ENCODE data around the gene TBCC.

GRCh38 chr6:42787063-42787472, 41.2 kb upstream of the TBCC start:
- TF ChIP-seq CTCF (IDR thresholded peaks at IDR 0.05) (no peak), POLR2A (IDR thresholded peaks at IDR 0.05) (no peak)
